ENCODE data around the gene UBR4. TPM values are rescaled to one million over a fixed set of nuclear protein-coding genes. Genes with fewer than 3 reads are reported as not detected.

The UBR4 gene
- total and polyA plus RNA-seq, 2 of the 8 experiments (the other 6 are each of a cell fraction or from before 2014, with no cell fraction given): 139 to 152 TPM

DNA sequence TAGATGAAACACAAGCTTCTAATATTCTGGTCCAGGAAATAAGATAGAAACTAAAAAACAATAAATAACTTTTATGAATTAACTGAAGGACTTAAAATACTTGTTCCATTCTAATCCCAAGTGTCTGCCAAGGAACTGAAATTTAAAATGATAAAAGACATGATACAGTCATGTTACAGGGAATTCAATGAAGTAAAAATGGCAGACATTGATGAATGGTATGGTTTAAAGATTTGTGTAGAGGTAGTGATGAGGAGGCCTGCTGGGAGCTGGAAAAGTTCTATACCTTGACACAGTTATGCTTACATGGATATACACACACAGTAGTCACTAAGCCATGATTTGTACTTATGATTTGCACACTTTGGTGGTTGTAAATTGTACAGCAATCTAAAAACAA is 2.1 kb upstream of the UBR4 start:
- peaks cover 4 to 16% of the 10 kb centered on the region in 2 experiments for H4K20me1 ChIP-seq (replicated peaks in 1 of 2; ENCODE audit: control insufficient read depth in 1 of 2, insufficient read depth in 2 of 2, low read length in 2 of 2)
- H3K23ac ChIP-seq (ENCODE audit: insufficient read length): no peak overlapping the region
- no peak overlapping the region for H3K27ac ChIP-seq (ENCODE audit: low read depth, low read length)
- DNase-seq (ENCODE audit: low read depth in 1 of 2, low spot score in 2 of 2): no peak
- H3K18ac ChIP-seq (ENCODE audit: extremely low read depth, low read length): no peak overlapping the region
- peaks cover 0 to 8% (median 0%) of the 10 kb centered on the region in 4 experiments; a peak in 3 of 7 replicates for H3K4me1 ChIP-seq (replicated peaks in 1 of 4; ENCODE audit: control insufficient read depth in 3 of 4, insufficient read depth in 4 of 4, low read length in 3 of 4)
- no peak overlapping the region for H2BK5ac ChIP-seq (ENCODE audit: low read depth, low read length)
- no peak overlapping the region for H2BK15ac ChIP-seq (ENCODE audit: low read length)
- peaks cover 25 to 64% of the 10 kb centered on the region in 2 experiments for H3K79me2 ChIP-seq (ENCODE audit: control insufficient read depth in 1 of 2, insufficient read depth in 2 of 2, low read length in 2 of 2)
- no peak overlapping the region for H3K56ac ChIP-seq (replicated peaks; ENCODE audit: insufficient read length, low read depth, low read length)
- no peak for FAIRE-seq
- ChIA-PET CTCF (ENCODE audit: partially characterized antibody) (interaction anchor here (1.0 to 1.3 kb wide), 4 partner anchors 11 to 32 kb away, joined by 3 to 5 read pairs (median 3); no protein-coding TSS in a partner anchor), POLR2A (ENCODE audit: partially characterized antibody) (interaction anchor here (0.6 to 1.6 kb wide), 3 partner anchors 12 to 78 kb away, joined by 3 to 6 read pairs (median 4); no protein-coding TSS in a partner anchor)
- H3K9me3 ChIP-seq (ENCODE audit: insufficient read depth in 2 of 2, low read depth in 1 of 2, low read length in 1 of 2): no peaks in the 10 kb centered on the region
- no peak overlapping the region; a peak in 1 of 4 replicates for H3K4me2 ChIP-seq (ENCODE audit: insufficient read depth in 1 of 2, low read depth in 2 of 2, low read length in 2 of 2)
- no peak overlapping the region for H4K91ac ChIP-seq (replicated peaks; ENCODE audit: insufficient read length, low read length)
- peaks cover 2 to 7% (median 3%) of the 10 kb centered on the region in 4 experiments; a peak in 3 of 8 replicates for H3K36me3 ChIP-seq (ENCODE audit: control insufficient read depth in 2 of 4, insufficient read depth in 4 of 4, low read length in 3 of 4)
- no peak overlapping the region for H2BK12ac ChIP-seq (ENCODE audit: low read depth, low read length)
- H3K79me1 ChIP-seq (ENCODE audit: low read depth, low read length): peaks cover 5% of the 10 kb centered on the region; the same call in 1 of the 2 replicates
- H2BK120ac ChIP-seq (replicated peaks; ENCODE audit: low read depth, low read length): no peak overlapping the region
- H4K5ac ChIP-seq (ENCODE audit: insufficient read length, low read depth, low read length): no peak overlapping the region
- no peak overlapping the region for H3K9ac ChIP-seq (replicated peaks in 1 of 4; ENCODE audit: extremely low read depth in 1 of 4, low read depth in 3 of 4, low read length in 3 of 4)
- H3K14ac ChIP-seq (ENCODE audit: insufficient read length): no peak overlapping the region
- H2AK5ac ChIP-seq (ENCODE audit: low read depth, low read length): no peak overlapping the region
- no peaks in the 10 kb centered on the region for H3K27me3 ChIP-seq (replicated peaks in 1 of 4; ENCODE audit: control insufficient read depth in 3 of 4, extremely low read depth in 1 of 4, insufficient read depth in 3 of 4, low read length in 3 of 4)
- TF ChIP-seq HDAC2 (IDR thresholded peaks at IDR 0.05; ENCODE audit: borderline replicate concordance in 1 of 2, low read depth in 2 of 2, low read length in 2 of 2) (no peak), EP300 (IDR thresholded peaks at IDR 0.05; ENCODE audit: borderline replicate concordance in 1 of 2, low read depth in 2 of 2, low read length in 2 of 2) (no peak), YY1 (IDR thresholded peaks at IDR 0.05; ENCODE audit: low read depth, low read length) (no peak), JUN (IDR thresholded peaks at IDR 0.05; ENCODE audit: low read depth, low read length) (no peak), CBX5 (IDR thresholded peaks at IDR 0.05; ENCODE audit: low read depth, low read length) (no peak), PHF8 (conservative IDR thresholded peaks at IDR 0.05; ENCODE audit: low read depth, low read length) (no peak), CTCF (IDR thresholded peaks at IDR 0.05; ENCODE audit: control extremely low read depth in 1 of 3, insufficient read depth in 1 of 3, low read depth in 1 of 3, low read length in 3 of 3) (no peak), ATF3 (IDR thresholded peaks at IDR 0.05; ENCODE audit: insufficient read depth, low read depth, low read length) (no peak), TEAD4 (IDR thresholded peaks at IDR 0.05; ENCODE audit: low read depth, low read length) (no peak), SP4 (IDR thresholded peaks at IDR 0.05; ENCODE audit: low read length) (no peak)
- H3K4ac ChIP-seq (replicated peaks; ENCODE audit: insufficient read length, low read depth, low read length): no peak overlapping the region
- H4K8ac ChIP-seq (ENCODE audit: extremely low read depth, insufficient read depth, low read length): no peak overlapping the region
- H2BK20ac ChIP-seq (ENCODE audit: low read length): no peak overlapping the region
- no peak overlapping the region for H3K4me3 ChIP-seq (ENCODE audit: extremely low read depth in 1 of 4, insufficient read depth in 2 of 4, low read depth in 3 of 4, low read length in 4 of 4)
- H3K23me2 ChIP-seq (ENCODE audit: low read depth, low read length): peaks cover 9% of the 10 kb centered on the region
- no peak overlapping the region for H2AFZ ChIP-seq (ENCODE audit: low read length)
